Measurements from ENCODE around the gene PDPN.

DNA sequence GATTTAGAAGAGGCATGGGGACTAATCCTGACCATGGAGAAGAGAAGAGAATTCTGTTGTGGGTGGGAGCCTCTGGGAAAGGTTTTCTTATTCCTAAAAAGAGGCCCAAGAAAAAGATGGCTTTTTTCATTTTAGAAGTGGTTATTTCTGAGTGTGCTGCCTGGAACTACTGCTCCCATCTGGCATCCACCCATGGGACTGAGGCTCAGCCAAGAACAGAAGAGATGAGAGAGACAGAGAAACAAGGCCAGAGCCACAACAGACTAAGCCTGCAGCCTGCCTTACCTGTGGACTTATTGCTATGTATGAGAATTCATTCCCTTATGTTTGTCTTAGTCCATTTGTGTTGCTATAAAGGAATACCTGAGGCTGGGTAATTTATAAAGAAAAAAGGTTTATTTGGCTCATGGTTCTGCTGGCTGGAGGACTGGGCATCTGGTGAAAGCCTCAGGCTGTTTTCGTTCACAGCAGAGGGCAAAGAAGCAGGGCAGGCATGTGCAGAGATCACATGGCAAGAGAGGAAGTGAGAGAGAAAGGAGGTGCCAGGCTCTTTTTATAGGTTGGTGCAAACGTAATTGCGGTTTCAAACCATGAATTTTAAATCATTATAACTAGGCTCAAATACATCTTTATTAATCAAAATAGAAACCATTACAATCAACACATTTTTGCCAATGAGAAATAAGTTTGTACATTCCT, 58.8 kb downstream of the PDPN start:
- TF ChIP-seq BACH2 (CRISPR knock-in tag; IDR thresholded peaks at IDR 0.05; ENCODE audit: borderline replicate concordance), result no peak
- TF ChIP-seq, protein P1, sequence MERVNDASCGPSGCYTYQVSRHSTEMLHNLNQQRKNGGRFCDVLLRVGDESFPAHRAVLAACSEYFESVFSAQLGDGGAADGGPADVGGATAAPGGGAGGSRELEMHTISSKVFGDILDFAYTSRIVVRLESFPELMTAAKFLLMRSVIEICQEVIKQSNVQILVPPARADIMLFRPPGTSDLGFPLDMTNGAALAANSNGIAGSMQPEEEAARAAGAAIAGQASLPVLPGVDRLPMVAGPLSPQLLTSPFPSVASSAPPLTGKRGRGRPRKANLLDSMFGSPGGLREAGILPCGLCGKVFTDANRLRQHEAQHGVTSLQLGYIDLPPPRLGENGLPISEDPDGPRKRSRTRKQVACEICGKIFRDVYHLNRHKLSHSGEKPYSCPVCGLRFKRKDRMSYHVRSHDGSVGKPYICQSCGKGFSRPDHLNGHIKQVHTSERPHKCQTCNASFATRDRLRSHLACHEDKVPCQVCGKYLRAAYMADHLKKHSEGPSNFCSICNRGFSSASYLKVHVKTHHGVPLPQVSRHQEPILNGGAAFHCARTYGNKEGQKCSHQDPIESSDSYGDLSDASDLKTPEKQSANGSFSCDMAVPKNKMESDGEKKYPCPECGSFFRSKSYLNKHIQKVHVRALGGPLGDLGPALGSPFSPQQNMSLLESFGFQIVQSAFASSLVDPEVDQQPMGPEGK (CRISPR knock-in tag; IDR thresholded peaks at IDR 0.05; ENCODE audit: borderline replicate concordance), result no peak
- no peak for TF ChIP-seq ARNTL (CRISPR knock-in tag; IDR thresholded peaks at IDR 0.05; ENCODE audit: borderline replicate concordance, low read depth)
- no peak for TF ChIP-seq PPARA (CRISPR knock-in tag; IDR thresholded peaks at IDR 0.05; ENCODE audit: borderline replicate concordance)
- TF ChIP-seq ESRRG (CRISPR knock-in tag; IDR thresholded peaks at IDR 0.05), result no peak
- TF ChIP-seq, protein P2, sequence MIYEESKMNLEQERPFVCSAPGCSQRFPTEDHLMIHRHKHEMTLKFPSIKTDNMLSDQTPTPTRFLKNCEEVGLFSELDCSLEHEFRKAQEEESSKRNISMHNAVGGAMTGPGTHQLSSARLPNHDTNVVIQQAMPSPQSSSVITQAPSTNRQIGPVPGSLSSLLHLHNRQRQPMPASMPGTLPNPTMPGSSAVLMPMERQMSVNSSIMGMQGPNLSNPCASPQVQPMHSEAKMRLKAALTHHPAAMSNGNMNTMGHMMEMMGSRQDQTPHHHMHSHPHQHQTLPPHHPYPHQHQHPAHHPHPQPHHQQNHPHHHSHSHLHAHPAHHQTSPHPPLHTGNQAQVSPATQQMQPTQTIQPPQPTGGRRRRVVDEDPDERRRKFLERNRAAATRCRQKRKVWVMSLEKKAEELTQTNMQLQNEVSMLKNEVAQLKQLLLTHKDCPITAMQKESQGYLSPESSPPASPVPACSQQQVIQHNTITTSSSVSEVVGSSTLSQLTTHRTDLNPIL (CRISPR knock-in tag; IDR thresholded peaks at IDR 0.05; ENCODE audit: low read depth), result no peak

All from SK-N-SH treated with all-trans-retinoic acid at 6 μM for 48 hours (cell line).